HepG2 (cell line): Measurements from ENCODE around the gene TP53. TPM values are rescaled to one million over a fixed set of nuclear protein-coding genes. Genes with fewer than 3 reads are reported as not detected.
A peak's percentile ranks its signal among the peaks of the same experiment; 100 is the strongest.

ENCODE experiments used
- AGO1 ChIP-seq: fragments of 200-400 bp; formaldehyde crosslinking; IDR thresholded peaks from 2 replicates; pipeline ENCODE4 v1.6.1; 2017; ENCODE audit warnings: mild to moderate bottlenecking, low read depth, low read length, moderate library complexity; ENCODE audit not compliant: poor library complexity, severe bottlenecking
- BRCA1 ChIP-seq: sonication (generic); formaldehyde crosslinking; IDR thresholded peaks from 2 replicates; pipeline ENCODE4 v1.4.0; 2020; ENCODE audit warnings: missing genetic modification reagents
- CSRNP2 ChIP-seq: sonication (generic); formaldehyde crosslinking; conservative IDR thresholded peaks from 2 replicates; pipeline ENCODE4 v1.8.0; 2022; ENCODE audit warnings: low read depth, missing genetic modification reagents
- HIVEP1 ChIP-seq: sonication (generic); formaldehyde crosslinking; IDR thresholded peaks from 2 replicates; pipeline ENCODE4 v1.4.0; 2020; ENCODE audit warnings: mild to moderate bottlenecking, missing genetic modification reagents
- HOXA5 ChIP-seq: sonication (generic); formaldehyde crosslinking; IDR thresholded peaks from 2 replicates; pipeline ENCODE4 v1.4.0; 2020; ENCODE audit warnings: missing genetic modification reagents
- ISX ChIP-seq: sonication (generic); formaldehyde crosslinking; conservative IDR thresholded peaks from 2 replicates; pipeline ENCODE4 v1.5.0; 2020; ENCODE audit warnings: missing genetic modification reagents
- MTERF4 ChIP-seq: sonication (generic); formaldehyde crosslinking; IDR thresholded peaks from 2 replicates; pipeline ENCODE4 v1.8.0; 2023; ENCODE audit warnings: mild to moderate bottlenecking, missing genetic modification reagents
- MXD3 ChIP-seq: IDR thresholded peaks from 2 replicates; pipeline ENCODE4 v1.6.1; 2016; ENCODE audit warnings: mild to moderate bottlenecking, missing biosample characterization, missing genetic modification reagents
- MZF1 ChIP-seq: sonication (generic); formaldehyde crosslinking; IDR thresholded peaks from 2 replicates; pipeline ENCODE4 v1.8.1; 2023; ENCODE audit warnings: mild to moderate bottlenecking, missing genetic modification reagents, borderline replicate concordance
- PHF20 ChIP-seq: sonication (generic); formaldehyde crosslinking; IDR thresholded peaks from 2 replicates; pipeline ENCODE4 v1.5.0; 2020; ENCODE audit warnings: mild to moderate bottlenecking, missing genetic modification reagents
- TFDP2 ChIP-seq: sonication (generic); formaldehyde crosslinking; IDR thresholded peaks from 2 replicates; pipeline ENCODE4 v1.4.0; 2020; ENCODE audit warnings: missing genetic modification reagents
- TFE3 ChIP-seq: IDR thresholded peaks from 2 replicates; pipeline ENCODE4 v1.6.1; 2016
- ZFP91 ChIP-seq: sonication (generic); formaldehyde crosslinking; IDR thresholded peaks from 2 replicates; pipeline ENCODE4 v1.9.0; 2022; ENCODE audit warnings: missing genetic modification reagents, mild to moderate bottlenecking, borderline replicate concordance
- ZNF512 ChIP-seq: sonication (generic); formaldehyde crosslinking; IDR thresholded peaks from 2 replicates; pipeline ENCODE4 v1.4.0; 2020; ENCODE audit warnings: mild to moderate bottlenecking, missing genetic modification reagents
- ZNF557 ChIP-seq: sonication (generic); formaldehyde crosslinking; IDR thresholded peaks from 2 replicates; pipeline ENCODE4 v1.4.0; 2020; ENCODE audit warnings: missing genetic modification reagents
- ZNF572 ChIP-seq: sonication (generic); formaldehyde crosslinking; IDR thresholded peaks from 2 replicates; pipeline ENCODE4 v1.5.1; 2020; ENCODE audit warnings: mild to moderate bottlenecking, missing genetic modification reagents
- ZNF678 ChIP-seq: sonication (generic); formaldehyde crosslinking; IDR thresholded peaks from 2 replicates; pipeline ENCODE4 v1.4.0; 2020; ENCODE audit warnings: mild to moderate bottlenecking, missing genetic modification reagents
- ZNF709 ChIP-seq: sonication (generic); formaldehyde crosslinking; IDR thresholded peaks from 2 replicates; pipeline ENCODE4 v1.5.0; 2020; ENCODE audit warnings: mild to moderate bottlenecking, missing genetic modification reagents
- ZSCAN20 ChIP-seq: sonication (generic); formaldehyde crosslinking; IDR thresholded peaks from 2 replicates; pipeline ENCODE4 v1.4.0; 2020; ENCODE audit warnings: missing genetic modification reagents, mild to moderate bottlenecking, borderline replicate concordance
- polyA plus RNA-seq, 8 experiments: library from polyadenylated mRNA; depleted of rRNA in 3 of 8; stranded (reverse) in 7 of 8; unstranded in 1 of 8; fragments of >200 nt; fragmentation: Illumina TruSeq in 4 of 8; extraction: Trizol in 4 of 8; gene quantifications; 2 replicates each; pipeline versions ENCODE4 v1.2.1 to v1.2.3, GENCODE V29; 2011 to 2016; ENCODE audit warnings: low read depth in 4 of 8, missing spikeins in 1 of 8, mixed read lengths in 1 of 8; ENCODE audit not compliant: insufficient read depth in 1 of 8
- total RNA-seq, 5 experiments: library from RNA; depleted of rRNA; stranded (reverse); fragments of >200 nt; fragmentation: Illumina TruSeq; extraction: Trizol; gene quantifications; 2 replicates each; pipeline ENCODE4 v1.2.3, GENCODE V29; 2016; ENCODE audit warnings: low read depth in 1 of 5

Gene TP53
- total and polyA plus RNA-seq, 2 of the 13 experiments (the other 11 are each of a cell fraction or from before 2014, with no cell fraction given), result 17.1 to 29.9 TPM

GRCh38 chr17:7627250-7628121, 59.8 kb downstream of the TP53 start, which contains the start of gene SAT2 (continued):
- TF ChIP-seq MTERF4 (CRISPR knock-in tag), result peak; percentile 72; the same call in 1 of the 2 replicates
- TF ChIP-seq CSRNP2 (CRISPR knock-in tag), result no peak
- TF ChIP-seq ZSCAN20, result 0 out of 2 replicates have a peak, but pooled peaks have one; percentile 29
- TF ChIP-seq ZNF572, result no peak
- TF ChIP-seq ZNF557 (CRISPR knock-in tag), result 0 out of 2 replicates have a peak, but pooled peaks have one; percentile 51
- TF ChIP-seq HOXA5 (CRISPR knock-in tag), result peak; percentile 46; the same call in 1 of the 2 replicates
- peak; percentile 57; the same call in 1 of the 2 replicates for TF ChIP-seq ZFP91 (CRISPR knock-in tag)
- 0 out of 2 replicates have a peak, but pooled peaks have one; percentile 34 for TF ChIP-seq ISX (CRISPR knock-in tag)
- TF ChIP-seq ZNF678, result no peak
- peak; percentile 69; the same call in 1 of the 2 replicates for TF ChIP-seq BRCA1
- TF ChIP-seq AGO1, result no peak
- TF ChIP-seq MXD3 (CRISPR knock-in tag), result peak; percentile 67; the same call in 1 of the 2 replicates
- TF ChIP-seq HIVEP1 (CRISPR knock-in tag), result peak; percentile 76
- TF ChIP-seq PHF20 (CRISPR knock-in tag), result no peak
- no peak for TF ChIP-seq ZNF709 (CRISPR knock-in tag)
- TF ChIP-seq TFDP2, result peak; percentile 49; the same call in 1 of the 2 replicates
- peak; percentile 99 for TF ChIP-seq TFE3
- TF ChIP-seq ZNF512 (CRISPR knock-in tag), result no peak
- TF ChIP-seq MZF1 (CRISPR knock-in tag), result no peak; the same call in 1 of the 2 replicates
